GM20431 (cell line): ENCODE data around the gene CDK5RAP3.

ENCODE experiments used
- in situ Hi-C: fragments of 300-500 bp; cut with MseI, MboI; formaldehyde crosslinking; loops from one replicate; pipeline ENCODE4 v1.15.0; 2020; ENCODE audit warnings: low sequenced_read_pairs; ENCODE audit not compliant: unreplicated experiment

CDK5RAP3 gene

GRCh38 chr17:47948706-47949196 is 22.2 kb upstream of the CDK5RAP3 start:
- in situ Hi-C loops, result no loop called here

GRCh38 chr17:47949197-47949759 is 21.6 kb upstream of the CDK5RAP3 start:
- in situ Hi-C loops, result no loop called here

GRCh38 chr17:47949946-47950345 is 21.0 kb upstream of the CDK5RAP3 start:
- in situ Hi-C loops, result loop anchor here (10.0 kb wide), 1 partner anchor 65 kb away; no protein-coding TSS in a partner anchor

- in situ Hi-C loops, result loop anchor here (10.0 kb wide), 1 partner anchor 64 kb away; no protein-coding TSS in a partner anchor
Observed at GRCh38 chr17:47950448-47950847, 20.5 kb upstream of the CDK5RAP3 start.

GRCh38 chr17:47952171-47953021 is 18.5 kb upstream of the CDK5RAP3 start:
- in situ Hi-C loops, result loop anchor here (10.0 kb wide), 1 partner anchor 62 kb away; no protein-coding TSS in a partner anchor

GRCh38 chr17:47953909-47954308 is 17.0 kb upstream of the CDK5RAP3 start:
- in situ Hi-C loops, result loop anchor here (10.0 kb wide), 1 partner anchor 61 kb away; no protein-coding TSS in a partner anchor

GRCh38 chr17:47955497-47956461 is 15.1 kb upstream of the CDK5RAP3 start:
- in situ Hi-C loops, result loop anchor here (10.0 kb wide), 1 partner anchor 59 kb away; no protein-coding TSS in a partner anchor

GRCh38 chr17:47956791-47957590 is 13.9 kb upstream of the CDK5RAP3 start:
- in situ Hi-C loops, result loop anchor here (10.0 kb wide), 1 partner anchor 58 kb away; no protein-coding TSS in a partner anchor

- in situ Hi-C loops, result loop anchor here (10.0 kb wide), 1 partner anchor 57 kb away; no protein-coding TSS in a partner anchor
Observed at GRCh38 chr17:47957591-47958490, 13.1 kb upstream of the CDK5RAP3 start, which contains the start of gene PRR15L. TSS of gene PRR15L (minus strand) at chr17:47957883. CDS start at chr17:47953234, 4,649 bp downstream.

- in situ Hi-C loops, result loop anchor here (10.0 kb wide), 1 partner anchor 55 kb away; no protein-coding TSS in a partner anchor
Observed at GRCh38 chr17:47959825-47960655, 10.9 kb upstream of the CDK5RAP3 start.

GRCh38 chr17:47961406-47961805 is 9.5 kb upstream of the CDK5RAP3 start:
- in situ Hi-C loops, result no loop called here

GRCh38 chr17:47962901-47963300 is 8.0 kb upstream of the CDK5RAP3 start:
- in situ Hi-C loops, result no loop called here

- in situ Hi-C loops, result no loop called here
Observed at GRCh38 chr17:47964856-47965255, 6.1 kb upstream of the CDK5RAP3 start.

GRCh38 chr17:47966079-47966519 is 4.8 kb upstream of the CDK5RAP3 start:
- in situ Hi-C loops, result no loop called here

- in situ Hi-C loops, result no loop called here
Observed at GRCh38 chr17:47967607-47968252, 3.2 kb upstream of the CDK5RAP3 start.

GRCh38 chr17:47968836-47969235 is 2.1 kb upstream of the CDK5RAP3 start:
- in situ Hi-C loops, result no loop called here
